NCI-H2196 (cell line): ENCODE results near the gene SPATA16.
"Not testable (repeated sequence)": the region's sequence is repeated elsewhere in the genome, so short reads cannot be mapped to it uniquely, and the experiment has no call there.

ENCODE experiments used
- DNase-seq: peaks from one replicate; lab custom pipeline; 2025; ENCODE audit not compliant: unreplicated experiment; lab: John Stamatoyannopoulos, UW

The SPATA16 gene

GRCh38 chr3:172892158-172892557 is 248.9 kb downstream of the SPATA16 start:
- no peak for DNase-seq

GRCh38 chr3:172885704-172886103 is 255.3 kb downstream of the SPATA16 start:
- no peak for DNase-seq

GRCh38 chr3:172882563-172882962 is 258.5 kb downstream of the SPATA16 start:
- no peak for DNase-seq

GRCh38 chr3:172879381-172879780 is 261.7 kb downstream of the SPATA16 start:
- DNase-seq: not testable (repeated sequence)

GRCh38 chr3:172877011-172877410 is 264.0 kb downstream of the SPATA16 start:
- DNase-seq: no peak

GRCh38 chr3:172876297-172876696 is 264.7 kb downstream of the SPATA16 start:
- DNase-seq: no peak

GRCh38 chr3:172875039-172875438 is 266.0 kb downstream of the SPATA16 start:
- no peak for DNase-seq

GRCh38 chr3:172869784-172870518 is 271.1 kb downstream of the SPATA16 start:
- no peak for DNase-seq

- peak; percentile 86 for DNase-seq
These were observed 271.7 kb downstream of the SPATA16 start for GRCh38 chr3:172869368-172869771.

GRCh38 chr3:172868582-172869200 is 272.3 kb downstream of the SPATA16 start:
- peak; percentile 71 for DNase-seq

GRCh38 chr3:172866726-172867350 is 274.2 kb downstream of the SPATA16 start:
- not testable (repeated sequence) for DNase-seq

- DNase-seq: no peak
These were observed 282.0 kb downstream of the SPATA16 start for GRCh38 chr3:172859041-172859440.

- no peak for DNase-seq
These were observed 284.0 kb downstream of the SPATA16 start for GRCh38 chr3:172856795-172857742.

GRCh38 chr3:172855037-172855436 is 286.0 kb downstream of the SPATA16 start:
- no peak for DNase-seq

GRCh38 chr3:172853921-172854666 is 286.9 kb downstream of the SPATA16 start:
- DNase-seq: no peak

- DNase-seq: no peak
These were observed 288.0 kb downstream of the SPATA16 start for GRCh38 chr3:172853005-172853404.

GRCh38 chr3:172848910-172849309 is 292.1 kb downstream of the SPATA16 start:
- DNase-seq: no peak

- DNase-seq: no peak
These were observed 293.7 kb downstream of the SPATA16 start for GRCh38 chr3:172847292-172847691.

GRCh38 chr3:172846706-172847105 is 294.3 kb downstream of the SPATA16 start:
- no peak for DNase-seq

- no peak for DNase-seq
These were observed 294.9 kb downstream of the SPATA16 start for GRCh38 chr3:172846103-172846561.
